K562 (cell line): ENCODE results near the gene OR6S1. TPM values are rescaled to one million over a fixed set of nuclear protein-coding genes. Genes with fewer than 3 reads are reported as not detected.

Experiments
- GATA2 ChIP-seq: sonication (generic); formaldehyde crosslinking; IDR thresholded peaks from 2 replicates; pipeline ENCODE4 v1.4.0; 2020; ENCODE audit warnings: mild to moderate bottlenecking, missing genetic modification reagents
- HMGXB4 ChIP-seq: sonication (generic); formaldehyde crosslinking; IDR thresholded peaks from 2 replicates; pipeline ENCODE4 v1.8.1; 2023; ENCODE audit warnings: mild to moderate bottlenecking, missing genetic modification reagents
- MCM5 ChIP-seq: fragments of 450-650 bp; IDR thresholded peaks from 2 replicates; pipeline ENCODE4 v1.6.1; 2016; ENCODE audit warnings: low read depth
- MYC ChIP-seq, 2 experiments: fragments of 250-450 bp in 1 of 2; sonication (Bioruptor Pico) in 1 of 2; IDR thresholded peaks; 2 replicates each; pipeline versions ENCODE4 v1.5.1 to v1.6.1; 2012 to 2021; ENCODE audit warnings: low read depth in 2 of 2, borderline replicate concordance in 1 of 2, improper control_type of control experiment in 1 of 2, low read length in 1 of 2, mild to moderate bottlenecking in 1 of 2, moderate library complexity in 1 of 2
- NFXL1 ChIP-seq: fragments of 450-650 bp; formaldehyde crosslinking; IDR thresholded peaks from 2 replicates; pipeline ENCODE4 v1.4.0; 2021; ENCODE audit warnings: mild to moderate bottlenecking
- SMARCB1 ChIP-seq: IDR thresholded peaks from 2 replicates; pipeline ENCODE4 v1.6.1; 2011; ENCODE audit warnings: improper control_type of control experiment, low read depth; ENCODE audit not compliant: insufficient read length
- TEAD1 ChIP-seq, 2 experiments: fragments of 450-650 bp in 1 of 2; sonication (generic) in 1 of 2; formaldehyde crosslinking; IDR thresholded peaks; 2 replicates each; pipeline versions ENCODE4 v1.4.0 to v1.8.0; 2020 to 2022; ENCODE audit warnings: mild to moderate bottlenecking in 2 of 2, missing genetic modification reagents in 1 of 2
- TSC22D4 ChIP-seq: fragments of 450-650 bp; IDR thresholded peaks from 2 replicates; pipeline ENCODE4 v1.6.1; 2016; ENCODE audit warnings: missing genetic modification characterization, missing biosample characterization, control low read depth
- USF2 ChIP-seq: sonication (generic); formaldehyde crosslinking; IDR thresholded peaks from 2 replicates; pipeline ENCODE4 v1.5.0; 2020; ENCODE audit warnings: missing genetic modification reagents
- ZBED1 ChIP-seq: IDR thresholded peaks from 2 replicates; pipeline ENCODE4 v1.6.1; 2014
- ZBTB26 ChIP-seq: fragments of 450-650 bp; formaldehyde crosslinking; IDR thresholded peaks from 2 replicates; pipeline ENCODE4 v1.4.0; 2022; ENCODE audit warnings: missing genetic modification characterization
- ZNF3 ChIP-seq: fragments of 250-450 bp; sonication (Bioruptor Pico); IDR thresholded peaks from 2 replicates; pipeline ENCODE4 v1.5.0; 2021; ENCODE audit warnings: mild to moderate bottlenecking, moderate library complexity
- ZNF707 ChIP-seq: fragments of 250-450 bp; sonication (Bioruptor Pico); conservative IDR thresholded peaks from 2 replicates; pipeline ENCODE4 v1.8.0; 2022; ENCODE audit warnings: inconsistent platforms, mild to moderate bottlenecking, moderate library complexity
- polyA plus RNA-seq, 8 experiments: library from polyadenylated mRNA; depleted of rRNA in 4 of 8; stranded (reverse) in 5 of 8; unstranded in 3 of 8; fragments of >200 nt; fragmentation: Nextera tagmentation in 2 of 8; fragmentation: Illumina TruSeq in 1 of 8; extraction: Ambion mirVana in 2 of 8; extraction: Trizol in 1 of 8; gene quantifications; 2 replicates each; pipeline versions ENCODE4 v1.2.1 to v1.2.3, GENCODE V29; 2011 to 2014; ENCODE audit warnings: inconsistent platforms in 1 of 8, missing spikeins in 1 of 8
- total RNA-seq, 7 experiments: library from RNA; depleted of rRNA in 6 of 7; stranded (reverse); fragments of >200 nt in 6 of 7; fragmentation: Illumina TruSeq in 2 of 7; extraction: Trizol in 2 of 7; gene quantifications; 2 replicates each; pipeline versions ENCODE4 v1.2.1 to v1.2.3, GENCODE V29; 2011 to 2021; ENCODE audit warnings: low replicate concordance in 1 of 7
- TF ChIP-seq, protein P1 (sequence below): fragments of 250-450 bp; sonication (Bioruptor Pico); IDR thresholded peaks from 2 replicates; pipeline ENCODE4 v1.8.0; 2021; ENCODE audit warnings: moderate library complexity, mild to moderate bottlenecking, inconsistent platforms
- TF ChIP-seq, protein P2 (sequence below), 2 experiments: IDR thresholded peaks; 2 replicates each; pipeline ENCODE4 v1.6.1; 2011; ENCODE audit warnings: borderline replicate concordance in 1 of 2, control low read depth in 1 of 2, low read depth in 1 of 2, low read length in 1 of 2, mild to moderate bottlenecking in 1 of 2, mixed read lengths in 1 of 2, moderate library complexity in 1 of 2; ENCODE audit not compliant: insufficient read depth in 1 of 2, insufficient read length in 1 of 2, poor library complexity in 1 of 2, severe bottlenecking in 1 of 2; ENCODE audit errors: extremely low read depth in 1 of 2
- TF ChIP-seq, protein P3 (sequence below): fragments of 450-650 bp; IDR thresholded peaks from 2 replicates; pipeline ENCODE4 v1.6.1; 2018; ENCODE audit not compliant: partially characterized antibody

The OR6S1 gene
- total and polyA plus RNA-seq, 9 of the 15 experiments (the other 6 are each of a cell fraction or from before 2014, with no cell fraction given) = not detected

GRCh38 chr14:20632831-20633691 lies 8.4 kb downstream of the OR6S1 start (continued):
- TF ChIP-seq USF2 (CRISPR knock-in tag) (no peak), MYC (IDR thresholded peaks at IDR 0.05; ENCODE audit: low read depth, low read length) (no peak), MYC (CRISPR knock-in tag; IDR thresholded peaks at IDR 0.05; ENCODE audit: borderline replicate concordance, low read depth) (no peak), NFXL1 (CRISPR knock-in tag) (no peak), HMGXB4 (CRISPR knock-in tag) (no peak; the same call in 1 of the 2 replicates), ZNF3 (no peak), SMARCB1 (no peak), GATA2 (CRISPR knock-in tag) (no peak), TEAD1 (CRISPR knock-in tag; IDR thresholded peaks at IDR 0.05) (no peak), TSC22D4 (no peak), ZBED1 (no peak), ZBTB26 (CRISPR knock-in tag) (no peak), ZNF707 (no peak), MCM5 (no peak)
- TF ChIP-seq, protein P1, sequence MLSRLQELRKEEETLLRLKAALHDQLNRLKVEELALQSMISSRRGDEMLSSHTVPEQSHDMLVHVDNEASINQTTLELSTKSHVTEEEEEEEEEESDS (CRISPR knock-in tag) = no peak
- TF ChIP-seq, protein P2, sequence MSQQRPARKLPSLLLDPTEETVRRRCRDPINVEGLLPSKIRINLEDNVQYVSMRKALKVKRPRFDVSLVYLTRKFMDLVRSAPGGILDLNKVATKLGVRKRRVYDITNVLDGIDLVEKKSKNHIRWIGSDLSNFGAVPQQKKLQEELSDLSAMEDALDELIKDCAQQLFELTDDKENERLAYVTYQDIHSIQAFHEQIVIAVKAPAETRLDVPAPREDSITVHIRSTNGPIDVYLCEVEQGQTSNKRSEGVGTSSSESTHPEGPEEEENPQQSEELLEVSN (IDR thresholded peaks at IDR 0.05; ENCODE audit: borderline replicate concordance in 1 of 2, extremely low read depth in 1 of 2, insufficient read depth in 1 of 2, insufficient read length in 1 of 2, low read depth in 1 of 2, low read length in 1 of 2, poor library complexity in 1 of 2, severe bottlenecking in 1 of 2) = no peak
- TF ChIP-seq, protein P3, sequence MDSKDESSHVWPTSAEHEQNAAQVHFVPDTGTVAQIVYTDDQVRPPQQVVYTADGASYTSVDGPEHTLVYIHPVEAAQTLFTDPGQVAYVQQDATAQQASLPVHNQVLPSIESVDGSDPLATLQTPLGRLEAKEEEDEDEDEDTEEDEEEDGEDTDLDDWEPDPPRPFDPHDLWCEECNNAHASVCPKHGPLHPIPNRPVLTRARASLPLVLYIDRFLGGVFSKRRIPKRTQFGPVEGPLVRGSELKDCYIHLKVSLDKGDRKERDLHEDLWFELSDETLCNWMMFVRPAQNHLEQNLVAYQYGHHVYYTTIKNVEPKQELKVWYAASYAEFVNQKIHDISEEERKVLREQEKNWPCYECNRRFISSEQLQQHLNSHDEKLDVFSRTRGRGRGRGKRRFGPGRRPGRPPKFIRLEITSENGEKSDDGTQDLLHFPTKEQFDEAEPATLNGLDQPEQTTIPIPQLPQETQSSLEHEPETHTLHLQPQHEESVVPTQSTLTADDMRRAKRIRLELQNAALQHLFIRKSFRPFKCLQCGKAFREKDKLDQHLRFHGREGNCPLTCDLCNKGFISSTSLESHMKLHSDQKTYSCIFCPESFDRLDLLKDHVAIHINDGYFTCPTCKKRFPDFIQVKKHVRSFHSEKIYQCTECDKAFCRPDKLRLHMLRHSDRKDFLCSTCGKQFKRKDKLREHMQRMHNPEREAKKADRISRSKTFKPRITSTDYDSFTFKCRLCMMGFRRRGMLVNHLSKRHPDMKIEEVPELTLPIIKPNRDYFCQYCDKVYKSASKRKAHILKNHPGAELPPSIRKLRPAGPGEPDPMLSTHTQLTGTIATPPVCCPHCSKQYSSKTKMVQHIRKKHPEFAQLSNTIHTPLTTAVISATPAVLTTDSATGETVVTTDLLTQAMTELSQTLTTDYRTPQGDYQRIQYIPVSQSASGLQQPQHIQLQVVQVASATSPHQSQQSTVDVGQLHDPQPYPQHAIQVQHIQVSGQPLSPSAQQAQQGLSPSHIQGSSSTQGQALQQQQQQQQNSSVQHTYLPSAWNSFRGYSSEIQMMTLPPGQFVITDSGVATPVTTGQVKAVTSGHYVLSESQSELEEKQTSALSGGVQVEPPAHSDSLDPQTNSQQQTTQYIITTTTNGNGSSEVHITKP = no peak
